NCI-H2107 treated with DMSO at 0.1 percent for 48 hours (cell line): ENCODE data around the gene TMBIM1.
A peak's percentile ranks its signal among the peaks of the same experiment; 100 is the strongest.
"Not testable (repeated sequence)": the region's sequence is repeated elsewhere in the genome, so short reads cannot be mapped to it uniquely, and the experiment has no call there.

ENCODE experiments used
- DNase-seq: peaks from one replicate; lab custom pipeline; 2025; ENCODE audit not compliant: unreplicated experiment; lab: John Stamatoyannopoulos, UW

TMBIM1 gene

GRCh38 chr2:218273214-218273907, 18.9 kb downstream of the TMBIM1 start:
- DNase-seq = not testable (repeated sequence)

- peak; percentile 74 for DNase-seq
Observed at GRCh38 chr2:218272531-218273212, 19.6 kb downstream of the TMBIM1 start.

GRCh38 chr2:218271865-218272530, 20.3 kb downstream of the TMBIM1 start:
- DNase-seq = no peak

GRCh38 chr2:218271487-218271797, 20.9 kb downstream of the TMBIM1 start:
- DNase-seq = no peak

- DNase-seq = no peak
Observed at GRCh38 chr2:218270721-218271486, 21.4 kb downstream of the TMBIM1 start.

GRCh38 chr2:218269900-218270720, 22.2 kb downstream of the TMBIM1 start, which contains the start of the genes AAMP and PNKD:
Gene AAMP (minus strand): TSS chr2:218270137. CDS start chr2:218270086, 51 bp downstream.
Gene PNKD (plus strand): TSS chr2:218270519. CDS start chr2:218270536, 17 bp downstream.
- peak; percentile 93 for DNase-seq

- no peak for DNase-seq
Observed at GRCh38 chr2:218267259-218267658, 25.0 kb downstream of the TMBIM1 start.

GRCh38 chr2:218266316-218266979, 25.9 kb downstream of the TMBIM1 start:
- no peak for DNase-seq

GRCh38 chr2:218265626-218266025, 26.7 kb downstream of the TMBIM1 start:
- DNase-seq = no peak

GRCh38 chr2:218264773-218265561, 27.3 kb downstream of the TMBIM1 start:
- DNase-seq = no peak

- no peak for DNase-seq
Observed at GRCh38 chr2:218263817-218264641, 28.3 kb downstream of the TMBIM1 start.

GRCh38 chr2:218262631-218263586, 29.4 kb downstream of the TMBIM1 start:
- no peak for DNase-seq

GRCh38 chr2:218262237-218262600, 30.1 kb downstream of the TMBIM1 start:
- DNase-seq = no peak

- no peak for DNase-seq
Observed at GRCh38 chr2:218261423-218262236, 30.7 kb downstream of the TMBIM1 start.

- DNase-seq = no peak
Observed at GRCh38 chr2:218260742-218261422, 31.4 kb downstream of the TMBIM1 start, which contains the start of gene GPBAR1. Gene GPBAR1 (plus strand): TSS chr2:218261015. CDS start chr2:218262725, 1,710 bp downstream.

- no peak for DNase-seq
Observed at GRCh38 chr2:218260166-218260565, 32.1 kb downstream of the TMBIM1 start.
